Lung (tissue), 12 donors: ENCODE data around the gene POMP. TPM values are rescaled to one million over a fixed set of nuclear protein-coding genes. Genes with fewer than 3 reads are reported as not detected.

Source experiments
- ATAC-seq: fragments of 200-7000 bp; cut with Tn5 transposase; one replicate; pipeline ENCODE4 v1.9.1; 2020; ENCODE audit warnings: moderate number of reproducible peaks; ENCODE audit not compliant: insufficient read depth, low FRiP score
- DNase-seq, 3 donors: peaks; one replicate each; pipeline ENCODE4 v3.0.0-alpha.2; 2013 to 2017
- H3K27ac ChIP-seq, 2 donors: one replicate each; pipeline ENCODE4 v1.5.1; 2013; ENCODE audit warnings: mild to moderate bottlenecking in 2 of 2, moderate library complexity in 2 of 2, control low read depth in 1 of 2, inconsistent platforms in 1 of 2, low read depth in 1 of 2, low read length in 1 of 2
- H3K27me3 ChIP-seq, 3 donors: one replicate each; pipeline ENCODE4 v1.5.1; 2013; ENCODE audit warnings: low read length in 2 of 3; ENCODE audit not compliant: control insufficient read depth in 3 of 3, insufficient read depth in 3 of 3
- H3K36me3 ChIP-seq, 4 donors: one replicate each; pipeline ENCODE4 v1.5.1; 2013; ENCODE audit warnings: low read length in 4 of 4, mild to moderate bottlenecking in 1 of 4, moderate library complexity in 1 of 4; ENCODE audit not compliant: control insufficient read depth in 4 of 4, insufficient read depth in 4 of 4
- H3K4me1 ChIP-seq, 5 donors: one replicate each; pipeline ENCODE4 v1.5.1; 2013; ENCODE audit warnings: low read length in 5 of 5, mild to moderate bottlenecking in 2 of 5, moderate library complexity in 1 of 5; ENCODE audit not compliant: control insufficient read depth in 5 of 5, insufficient read depth in 5 of 5
- H3K4me3 ChIP-seq: one replicate; pipeline ENCODE4 v1.5.1; 2013; ENCODE audit warnings: mild to moderate bottlenecking, control low read depth, moderate library complexity
- H3K9ac ChIP-seq, 2 donors: one replicate each; pipeline ENCODE4 v1.5.1; 2013; ENCODE audit warnings: low read length in 2 of 2, control low read depth in 1 of 2; ENCODE audit not compliant: insufficient read depth in 1 of 2
- H3K9me3 ChIP-seq, 4 donors: one replicate each; pipeline ENCODE4 v1.5.1; 2013; ENCODE audit warnings: low read length in 3 of 4, mild to moderate bottlenecking in 1 of 4, moderate library complexity in 1 of 4; ENCODE audit not compliant: control insufficient read depth in 4 of 4, insufficient read depth in 3 of 4
- CTCF ChIP-seq: IDR thresholded peaks from 2 replicates; pipeline ENCODE4 v1.5.1; 2012; ENCODE audit warnings: mild to moderate bottlenecking; ENCODE audit errors: control extremely low read depth, extremely low read depth
- WGBS, 2 donors: extraction: QIAGEN DNeasy Blood & Tissue Kit; methylation state at CpG; one replicate each; pipeline ENCODE4 v1.1.7; 2013; 5-methylcytosine and 5-hydroxymethylcytosine counted together
- polyA plus RNA-seq, 2 donors: library from polyadenylated mRNA; stranded (reverse); fragments of 200-250 nt; gene quantifications; one replicate each; pipeline ENCODE4 v1.2.1, GENCODE V29; 2013
- total RNA-seq, 2 donors: library from RNA; depleted of rRNA in 1 of 2; stranded (reverse); fragments of >200 nt in 1 of 2; gene quantifications; one replicate each; pipeline ENCODE4 v1.2.1, GENCODE V29; 2014 to 2021
- donor health status: control.
- donor health status: control.
- donor health status: Bipolar disorder and iron deficiency.
- donor health status: healthy.
- donor health status: DM: yes; HTN: yes; CAD: no.

The POMP gene
- total and polyA plus RNA-seq, 4 donors: 33.6 to 89.9 (median 72.8) TPM

- DNase-seq (no peak), ATAC-seq (no peak)
- no peaks in the 10 kb centered on the region for H3K27me3 ChIP-seq
- 65 to 68% methylated on average over 31 of the region's 31 CpGs for WGBS, 2 donors
- H3K27ac ChIP-seq: no peak overlapping the region
- no peak for TF ChIP-seq CTCF
- H3K36me3 ChIP-seq: no peaks in the 10 kb centered on the region
- no peaks in the 10 kb centered on the region for H3K4me1 ChIP-seq
- H3K4me3 ChIP-seq: no peak overlapping the region
- H3K9me3 ChIP-seq: no peaks in the 10 kb centered on the region
- H3K9ac ChIP-seq: no peak overlapping the region
These were observed 40.5 kb upstream of the POMP start for GRCh38 chr13:28618230-28618994.

GRCh38 chr13:28620011-28620830 is 38.7 kb upstream of the POMP start:
- H3K4me3 ChIP-seq: no peak overlapping the region
- WGBS, 2 donors: 76 to 84% methylated on average over 8 of the region's 8 CpGs
- no peaks in the 10 kb centered on the region for H3K27me3 ChIP-seq
- DNase-seq (no peak), ATAC-seq (no peak)
- H3K4me1 ChIP-seq: peaks cover 0 to 2% (median 0%) of the 10 kb centered on the region in 5 donors
- no peak for TF ChIP-seq CTCF
- no peaks in the 10 kb centered on the region for H3K36me3 ChIP-seq
- no peak overlapping the region for H3K9ac ChIP-seq
- H3K27ac ChIP-seq: no peak overlapping the region
- no peaks in the 10 kb centered on the region for H3K9me3 ChIP-seq

GRCh38 chr13:28621449-28621848 is 37.5 kb upstream of the POMP start:
- no peaks in the 10 kb centered on the region for H3K27me3 ChIP-seq
- H3K27ac ChIP-seq: no peak overlapping the region
- ATAC-seq: no peak
- no peaks in the 10 kb centered on the region for H3K36me3 ChIP-seq
- no peak overlapping the region for H3K9ac ChIP-seq
- no peak for DNase-seq
- no peak for TF ChIP-seq CTCF
- H3K4me3 ChIP-seq: no peak overlapping the region
- no peaks in the 10 kb centered on the region for H3K9me3 ChIP-seq
- WGBS, 2 donors: 40 to 62% methylated on average over 5 of the region's 5 CpGs
- H3K4me1 ChIP-seq: peaks cover 0 to 2% (median 0%) of the 10 kb centered on the region in 5 donors
